H9 (cell line): ENCODE data around the gene DLG2. TPM values are rescaled to one million over a fixed set of nuclear protein-coding genes. Genes with fewer than 3 reads are reported as not detected.

Experiments
- DNase-seq: peaks from one replicate; pipeline ENCODE4 v3.0.0-alpha.2; 2017
- H2AFZ ChIP-seq: one replicate; pipeline ENCODE4 v1.6.1; 2013; ENCODE audit warnings: mild to moderate bottlenecking, low read length, control low read depth, moderate library complexity
- H2AK5ac ChIP-seq: 2 replicates; pipeline ENCODE4 v1.6.1; 2013; ENCODE audit warnings: low read length, control low read depth, mixed read lengths; ENCODE audit not compliant: insufficient read length
- H2BK120ac ChIP-seq: one replicate; pipeline ENCODE4 v1.6.1; 2013; ENCODE audit warnings: low read depth, mild to moderate bottlenecking, low read length, control low read depth, inconsistent platforms; ENCODE audit not compliant: poor library complexity, severe bottlenecking
- H2BK12ac ChIP-seq: 2 replicates; pipeline ENCODE4 v1.6.1; 2013; ENCODE audit warnings: low read length, control low read depth, mixed read lengths, low read depth; ENCODE audit not compliant: insufficient read length
- H2BK15ac ChIP-seq: 2 replicates; pipeline ENCODE4 v1.6.1; 2013; ENCODE audit warnings: low read depth, low read length, control low read depth
- H2BK20ac ChIP-seq: one replicate; pipeline ENCODE4 v1.6.1; 2013; ENCODE audit warnings: low read depth, mild to moderate bottlenecking, low read length, control low read depth, inconsistent platforms; ENCODE audit not compliant: poor library complexity, severe bottlenecking
- H2BK5ac ChIP-seq: 2 replicates; pipeline ENCODE4 v1.6.1; 2013; ENCODE audit warnings: low read length, control low read depth, mixed read lengths; ENCODE audit not compliant: insufficient read length
- H3K14ac ChIP-seq: 2 replicates; pipeline ENCODE4 v1.6.1; 2013; ENCODE audit warnings: low read length, control low read depth; ENCODE audit not compliant: insufficient read depth
- H3K18ac ChIP-seq: 2 replicates; pipeline ENCODE4 v1.6.1; 2013; ENCODE audit warnings: low read depth, mild to moderate bottlenecking, mixed read lengths, low read length, control low read depth; ENCODE audit not compliant: insufficient read length
- H3K23ac ChIP-seq: 2 replicates; pipeline ENCODE4 v1.6.1; 2013; ENCODE audit warnings: low read length, control low read depth, mixed read lengths, low read depth; ENCODE audit not compliant: insufficient read length
- H3K23me2 ChIP-seq: 2 replicates; pipeline ENCODE4 v1.6.1; 2013; ENCODE audit warnings: low read depth, mild to moderate bottlenecking, mixed read lengths, low read length, control low read depth; ENCODE audit not compliant: insufficient read length, poor library complexity, severe bottlenecking
- H3K27ac ChIP-seq: 2 replicates; pipeline ENCODE4 v1.5.1; 2013; ENCODE audit warnings: low read length, control low read depth, mixed read lengths, low read depth; ENCODE audit not compliant: insufficient read length
- H3K27me3 ChIP-seq: 2 replicates; pipeline ENCODE4 v1.6.1; 2013; ENCODE audit warnings: low read length, control low read depth, inconsistent platforms; ENCODE audit not compliant: insufficient read depth
- H3K4ac ChIP-seq: 2 replicates; pipeline ENCODE4 v1.6.1; 2013; ENCODE audit warnings: low read depth, mild to moderate bottlenecking, control low read depth, inconsistent platforms, low read length, moderate library complexity
- H3K4me1 ChIP-seq: 2 replicates; pipeline ENCODE4 v1.6.1; 2013; ENCODE audit warnings: low read length, control low read depth, inconsistent platforms; ENCODE audit not compliant: insufficient read depth
- H3K4me2 ChIP-seq: 2 replicates; pipeline ENCODE4 v1.6.1; 2013; ENCODE audit warnings: low read length, control low read depth, mixed read lengths; ENCODE audit not compliant: insufficient read length, insufficient read depth
- H3K56ac ChIP-seq: 2 replicates; pipeline ENCODE4 v1.6.1; 2013; ENCODE audit warnings: low read depth, mild to moderate bottlenecking, mixed read lengths, low read length, control low read depth; ENCODE audit not compliant: insufficient read length
- H3K79me1 ChIP-seq: 2 replicates; pipeline ENCODE4 v1.6.1; 2013; ENCODE audit warnings: low read depth, mild to moderate bottlenecking, moderate library complexity, low read length, control low read depth, inconsistent platforms; ENCODE audit not compliant: insufficient read depth, poor library complexity, severe bottlenecking
- H3K79me2 ChIP-seq: 2 replicates; pipeline ENCODE4 v1.6.1; 2013; ENCODE audit warnings: low read length, control low read depth, inconsistent platforms; ENCODE audit not compliant: insufficient read depth
- H3K9ac ChIP-seq: 2 replicates; pipeline ENCODE4 v1.6.1; 2013; ENCODE audit warnings: low read length, control low read depth, mixed read lengths; ENCODE audit not compliant: insufficient read length; ENCODE audit errors: extremely low read depth
- H3K9me3 ChIP-seq: one replicate; pipeline ENCODE4 v1.6.1; 2013; ENCODE audit warnings: low read depth, low read length, inconsistent platforms; ENCODE audit not compliant: control insufficient read depth
- H3T11ph ChIP-seq: one replicate; pipeline ENCODE4 v1.6.1; 2013; ENCODE audit warnings: mild to moderate bottlenecking, low read length, control low read depth, inconsistent platforms
- H4K20me1 ChIP-seq: one replicate; pipeline ENCODE4 v1.6.1; 2013; ENCODE audit not compliant: control insufficient read depth, insufficient read length, insufficient read depth
- H4K5ac ChIP-seq: 2 replicates; pipeline ENCODE4 v1.6.1; 2013; ENCODE audit warnings: low read depth, mild to moderate bottlenecking, mixed read lengths, low read length, control low read depth; ENCODE audit not compliant: insufficient read length
- H4K8ac ChIP-seq: replicated peaks from 2 replicates; pipeline ENCODE4 v1.6.1; 2013; ENCODE audit warnings: low read length, control low read depth, mixed read lengths, low read depth; ENCODE audit not compliant: insufficient read length
- H4K91ac ChIP-seq: 2 replicates; pipeline ENCODE4 v1.6.1; 2013; ENCODE audit warnings: low read depth, mild to moderate bottlenecking, moderate library complexity, mixed read lengths, low read length, control low read depth; ENCODE audit not compliant: insufficient read length
- H3K27ac Mint-ChIP-seq, 3 experiments: 2 replicates in 2 of 3; 3 replicates in 1 of 3; pipeline ENCODE4 v1.8.0; 2020 to 2021; ENCODE audit warnings: mixed read lengths in 3 of 3, mild to moderate bottlenecking in 1 of 3, moderate library complexity in 1 of 3
- H3K27me3 Mint-ChIP-seq: 2 replicates; pipeline ENCODE4 v1.8.0; 2021; ENCODE audit warnings: low read depth, mild to moderate bottlenecking, moderate library complexity, mixed read lengths
- H3K36me3 Mint-ChIP-seq, 3 experiments: 2 replicates in 2 of 3; 3 replicates in 1 of 3; pipeline ENCODE4 v1.8.0; 2020 to 2021; ENCODE audit warnings: low read depth in 3 of 3, mixed read lengths in 3 of 3; ENCODE audit not compliant: insufficient read depth in 1 of 3
- H3K4me1 Mint-ChIP-seq, 2 experiments: 2 replicates each; pipeline ENCODE4 v1.8.0; 2020; ENCODE audit warnings: mixed read lengths in 2 of 2
- H3K4me3 Mint-ChIP-seq, 2 experiments: 2 replicates in 1 of 2; 3 replicates in 1 of 2; pipeline ENCODE4 v1.8.0; 2020 to 2021; ENCODE audit warnings: mild to moderate bottlenecking in 2 of 2, mixed read lengths in 2 of 2, moderate library complexity in 1 of 2
- H3K9me3 Mint-ChIP-seq, 2 experiments: 2 replicates in 1 of 2; 3 replicates in 1 of 2; pipeline ENCODE4 v1.8.0; 2020; ENCODE audit warnings: mild to moderate bottlenecking in 2 of 2, mixed read lengths in 2 of 2, moderate library complexity in 1 of 2
- CTCF ChIP-seq: fragments of 200-600 bp; sonication (generic); conservative IDR thresholded peaks from 3 replicates; pipeline ENCODE4 v1.8.0; 2021; ENCODE audit warnings: antibody characterized with exemption, mild to moderate bottlenecking
- WGBS: extraction: QIAGEN DNeasy Blood & Tissue Kit; methylation state at CpG from one replicate; pipeline ENCODE4 v1.1.7; 2013; ENCODE audit warnings: missing lambda C conversion rate, low lambda C conversion rate, mixed read lengths; ENCODE audit not compliant: insufficient read length; ENCODE audit errors: extremely low coverage; 5-methylcytosine and 5-hydroxymethylcytosine counted together
- total RNA-seq: library from RNA; stranded (reverse); gene quantifications from 2 replicates; pipeline ENCODE4 v1.2.1, GENCODE V29; 2021

DLG2 gene
- total RNA-seq, 1 experiment from 2014 or later: 8.0 TPM

GRCh38 chr11:84558085-84558905 lies 1068.8 kb downstream of the DLG2 start:
- H2AFZ ChIP-seq: no peak overlapping the region
- no peaks in the 10 kb centered on the region for H3K23me2 ChIP-seq

More at GRCh38 chr11:84558085-84558905, 1068.8 kb downstream of the DLG2 start:
- Histone ChIP-seq H3K79me2 (no peaks in the 10 kb centered on the region), H3K23ac (no peak overlapping the region), H3K18ac (no peak overlapping the region), H3K4ac (no peak overlapping the region), H3K9ac (no peak overlapping the region), H2BK12ac (no peak overlapping the region), H3K27me3 (no peaks in the 10 kb centered on the region), H2BK20ac (no peak overlapping the region), H4K8ac (no peak overlapping the region), H3K27ac (no peak overlapping the region), H2BK120ac (no peak overlapping the region), H3K79me1 (no peaks in the 10 kb centered on the region), H4K5ac (no peak overlapping the region), H3K9me3 (no peaks in the 10 kb centered on the region), H3T11ph (no peak overlapping the region), H3K56ac (no peak overlapping the region), H4K20me1 (no peaks in the 10 kb centered on the region), H3K4me1 (no peaks in the 10 kb centered on the region), H2BK15ac (no peak overlapping the region), H4K91ac (no peak overlapping the region), H2AK5ac (no peak overlapping the region), H3K4me2 (no peak overlapping the region), H2BK5ac (no peak overlapping the region), H3K14ac (no peak overlapping the region)
- peak; percentile 34 for DNase-seq
- Mint-ChIP-seq H3K4me3 (no peak overlapping the region), H3K9me3 (no peaks in the 10 kb centered on the region), H3K27me3 (no peaks in the 10 kb centered on the region), H3K27ac (no peak overlapping the region), H3K4me1 (peaks cover 3 to 6% of the 10 kb centered on the region in 2 experiments; a peak in 3 of 4 replicates), H3K36me3 (no peaks in the 10 kb centered on the region)
- 100% methylated on average over 2 of the region's 5 CpGs for WGBS
- TF ChIP-seq CTCF: peak; percentile 94
